SK-N-SH treated with all-trans-retinoic acid at 6 μM for 48 hours (cell line): Measurements from ENCODE around the gene FBXO31.

ENCODE experiments used
- ATAC-seq: fragments of 200-7000 bp; cut with Tn5 transposase; 3 replicates; pipeline ENCODE4 v1.9.1; 2020; ENCODE audit warnings: mild to moderate bottlenecking, moderate library complexity
- ARNTL ChIP-seq: fragments of 450-650 bp; formaldehyde crosslinking; IDR thresholded peaks from 2 replicates; pipeline ENCODE4 v1.5.0; 2020; ENCODE audit warnings: low read depth, mild to moderate bottlenecking, moderate library complexity, borderline replicate concordance
- BACH2 ChIP-seq: fragments of 250-450 bp; sonication (Bioruptor Pico); IDR thresholded peaks from 2 replicates; pipeline ENCODE4 v1.9.0; 2021; ENCODE audit warnings: mild to moderate bottlenecking, borderline replicate concordance
- CSDC2 ChIP-seq: fragments of 250-450 bp; sonication (Bioruptor Pico); IDR thresholded peaks from 2 replicates; pipeline ENCODE4 v1.5.0; 2020; ENCODE audit warnings: mild to moderate bottlenecking, moderate library complexity
- ESRRG ChIP-seq: fragments of 250-450 bp; sonication (Bioruptor Pico); IDR thresholded peaks from 2 replicates; pipeline ENCODE4 v1.6.1; 2021; ENCODE audit warnings: mild to moderate bottlenecking
- ISL1 ChIP-seq: fragments of 250-450 bp; sonication (Bioruptor Pico); IDR thresholded peaks from 2 replicates; pipeline ENCODE4 v2.1.2; 2022; ENCODE audit warnings: mild to moderate bottlenecking, moderate library complexity
- OSR1 ChIP-seq: fragments of 250-450 bp; sonication (Bioruptor Pico); IDR thresholded peaks from 2 replicates; pipeline ENCODE4 v1.8.0; 2022; ENCODE audit warnings: moderate library complexity, mild to moderate bottlenecking, inconsistent platforms
- PPARA ChIP-seq: fragments of 250-450 bp; sonication (Bioruptor Pico); IDR thresholded peaks from 2 replicates; pipeline ENCODE4 v1.5.0; 2020; ENCODE audit warnings: mild to moderate bottlenecking, borderline replicate concordance
- RARB ChIP-seq: fragments of 250-450 bp; sonication (Bioruptor Pico); IDR thresholded peaks from 2 replicates; pipeline ENCODE4 v1.8.0; 2021; ENCODE audit warnings: mild to moderate bottlenecking, moderate library complexity
- SNAI2 ChIP-seq: fragments of 250-450 bp; sonication (Bioruptor Pico); IDR thresholded peaks from 2 replicates; pipeline ENCODE4 v1.5.0; 2020; ENCODE audit warnings: mild to moderate bottlenecking, moderate library complexity
- TCF4 ChIP-seq: fragments of 250-450 bp; sonication (Bioruptor Pico); IDR thresholded peaks from 2 replicates; pipeline ENCODE4 v1.8.0; 2021; ENCODE audit warnings: mild to moderate bottlenecking, moderate library complexity, borderline replicate concordance
- TOX ChIP-seq: fragments of 250-450 bp; sonication (Bioruptor Pico); IDR thresholded peaks from 2 replicates; pipeline ENCODE4 v1.8.0; 2021; ENCODE audit warnings: mild to moderate bottlenecking, moderate library complexity, borderline replicate concordance
- ZC3H10 ChIP-seq: fragments of 250-450 bp; sonication (Bioruptor Pico); IDR thresholded peaks from 2 replicates; pipeline ENCODE4 v1.5.1; 2021; ENCODE audit warnings: mild to moderate bottlenecking, moderate library complexity
- ZFP3 ChIP-seq: fragments of 250-450 bp; sonication (Bioruptor Pico); IDR thresholded peaks from 2 replicates; pipeline ENCODE4 v1.5.0; 2020; ENCODE audit warnings: mild to moderate bottlenecking, moderate library complexity
- ZNF565 ChIP-seq: fragments of 450-650 bp; formaldehyde crosslinking; conservative IDR thresholded peaks from 2 replicates; pipeline ENCODE4 v1.5.0; 2020; ENCODE audit warnings: low read depth, mild to moderate bottlenecking, moderate library complexity
- ZNF70 ChIP-seq: fragments of 450-650 bp; formaldehyde crosslinking; IDR thresholded peaks from 2 replicates; pipeline ENCODE4 v1.5.0; 2020; ENCODE audit warnings: mild to moderate bottlenecking, moderate library complexity
- ZNF8 ChIP-seq: fragments of 450-650 bp; formaldehyde crosslinking; IDR thresholded peaks from 2 replicates; pipeline ENCODE4 v1.5.0; 2020; ENCODE audit warnings: mild to moderate bottlenecking, moderate library complexity
- TF ChIP-seq, protein P1 (sequence below): fragments of 250-450 bp; sonication (Bioruptor Pico); IDR thresholded peaks from 2 replicates; pipeline ENCODE4 v1.5.1; 2020; ENCODE audit warnings: low read depth, mild to moderate bottlenecking, moderate library complexity
- TF ChIP-seq, protein P2 (sequence below): fragments of 250-450 bp; sonication (Bioruptor Pico); IDR thresholded peaks from 2 replicates; pipeline ENCODE4 v1.5.0; 2020; ENCODE audit warnings: mild to moderate bottlenecking, moderate library complexity
- TF ChIP-seq, protein P3 (sequence below): fragments of 250-450 bp; sonication (Bioruptor Pico); IDR thresholded peaks from 2 replicates; pipeline ENCODE4 v1.8.0; 2020; ENCODE audit warnings: mild to moderate bottlenecking, moderate library complexity, borderline replicate concordance

The FBXO31 gene

DNA sequence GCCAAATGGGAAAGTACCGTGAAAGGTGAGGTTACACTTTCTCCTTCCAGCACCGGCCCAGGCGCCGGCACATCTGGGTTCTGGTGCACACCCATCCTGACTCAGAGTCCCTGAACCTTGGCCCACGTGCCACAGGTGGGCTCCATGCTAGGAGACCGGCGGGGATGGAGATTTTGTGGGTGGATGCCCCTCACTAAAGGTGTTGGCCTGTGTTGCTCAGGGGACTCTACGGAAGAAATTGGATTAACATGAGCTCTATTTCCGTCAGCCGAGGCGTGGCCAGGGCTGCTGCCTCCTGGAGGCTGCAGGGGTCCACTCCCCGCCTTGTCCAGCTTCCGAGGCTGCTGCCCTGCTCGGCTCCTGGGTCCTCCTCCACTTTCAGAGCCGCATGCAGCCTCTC, 30.8 kb downstream of the FBXO31 start:
- TF ChIP-seq ESRRG (CRISPR knock-in tag), result no peak
- no peak for TF ChIP-seq ARNTL
- TF ChIP-seq BACH2 (CRISPR knock-in tag), result no peak
- no peak for TF ChIP-seq SNAI2
- TF ChIP-seq OSR1 (CRISPR knock-in tag), result no peak
- no peak for TF ChIP-seq ZC3H10 (CRISPR knock-in tag)
- TF ChIP-seq, all 23 proteins: peak for 0
- no peak for ATAC-seq

DNA sequence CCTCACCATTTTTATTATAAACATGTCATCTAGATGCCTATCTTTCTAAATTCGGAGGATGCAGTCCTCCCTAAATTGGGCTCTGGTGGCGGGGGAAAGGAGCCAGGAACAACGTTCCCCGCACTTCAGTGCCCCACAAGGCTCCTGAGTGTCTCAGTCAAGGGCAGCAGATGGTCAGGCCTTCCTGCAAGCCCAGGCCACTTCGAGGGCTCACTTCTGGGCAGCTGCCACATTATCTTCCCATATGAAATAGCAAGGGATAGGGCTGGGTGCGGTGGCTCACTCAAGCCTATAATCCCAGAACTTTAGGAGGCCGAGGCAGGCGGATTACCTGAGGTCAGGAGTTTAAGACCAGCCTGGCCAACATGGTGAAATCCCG, 32.3 kb downstream of the FBXO31 start:
- peak; percentile 56 for ATAC-seq

DNA sequence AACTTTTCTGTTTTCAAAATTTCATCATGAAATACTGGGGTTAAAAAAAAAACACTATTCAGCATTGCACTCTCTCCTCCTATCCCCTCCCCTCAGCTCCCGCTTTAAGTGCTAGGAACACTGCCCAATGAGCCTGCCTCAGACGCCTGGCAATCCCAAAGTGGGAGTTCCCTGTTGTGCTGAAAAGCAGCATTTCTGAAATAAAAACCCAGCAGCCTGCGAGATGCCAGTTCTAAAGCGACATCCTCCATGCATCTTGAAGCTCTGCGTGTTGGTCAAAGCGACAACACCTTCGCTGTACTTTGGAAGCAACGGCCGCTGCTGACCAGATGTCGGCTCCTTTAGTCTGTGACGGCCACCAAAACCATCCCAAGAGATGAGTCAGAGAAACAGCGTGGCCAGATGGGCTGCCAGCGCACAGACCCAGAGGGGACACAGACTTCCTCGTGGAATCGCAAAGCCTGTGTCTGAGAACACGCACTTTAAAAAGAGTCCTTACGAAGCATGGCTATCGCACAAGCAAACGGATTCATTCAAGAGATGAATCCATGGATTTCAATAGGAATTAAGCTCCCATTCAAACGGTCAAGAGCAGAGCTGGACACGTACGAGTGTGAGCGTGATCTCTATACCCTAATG, 32.8 kb downstream of the FBXO31 start:
- peak; percentile 77 for ATAC-seq
- TF ChIP-seq ESRRG (CRISPR knock-in tag) (no peak), TCF4 (CRISPR knock-in tag) (peak; percentile 84)

More for the DNA sequence above, 32.3 kb downstream of the FBXO31 start:
- TF ChIP-seq ZC3H10 (CRISPR knock-in tag) (no peak), ESRRG (CRISPR knock-in tag) (no peak), SNAI2 (no peak), PPARA (CRISPR knock-in tag) (no peak), ISL1 (no peak), ZNF8 (CRISPR knock-in tag) (no peak), TCF4 (CRISPR knock-in tag) (no peak), BACH2 (CRISPR knock-in tag) (no peak), ZFP3 (CRISPR knock-in tag) (no peak), OSR1 (CRISPR knock-in tag) (no peak), RARB (no peak), ZNF70 (CRISPR knock-in tag) (no peak), ARNTL (no peak), ZNF565 (CRISPR knock-in tag) (no peak), CSDC2 (no peak), TOX (CRISPR knock-in tag) (no peak)
- TF ChIP-seq, protein P1, sequence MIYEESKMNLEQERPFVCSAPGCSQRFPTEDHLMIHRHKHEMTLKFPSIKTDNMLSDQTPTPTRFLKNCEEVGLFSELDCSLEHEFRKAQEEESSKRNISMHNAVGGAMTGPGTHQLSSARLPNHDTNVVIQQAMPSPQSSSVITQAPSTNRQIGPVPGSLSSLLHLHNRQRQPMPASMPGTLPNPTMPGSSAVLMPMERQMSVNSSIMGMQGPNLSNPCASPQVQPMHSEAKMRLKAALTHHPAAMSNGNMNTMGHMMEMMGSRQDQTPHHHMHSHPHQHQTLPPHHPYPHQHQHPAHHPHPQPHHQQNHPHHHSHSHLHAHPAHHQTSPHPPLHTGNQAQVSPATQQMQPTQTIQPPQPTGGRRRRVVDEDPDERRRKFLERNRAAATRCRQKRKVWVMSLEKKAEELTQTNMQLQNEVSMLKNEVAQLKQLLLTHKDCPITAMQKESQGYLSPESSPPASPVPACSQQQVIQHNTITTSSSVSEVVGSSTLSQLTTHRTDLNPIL, result no peak
- TF ChIP-seq, protein P2, sequence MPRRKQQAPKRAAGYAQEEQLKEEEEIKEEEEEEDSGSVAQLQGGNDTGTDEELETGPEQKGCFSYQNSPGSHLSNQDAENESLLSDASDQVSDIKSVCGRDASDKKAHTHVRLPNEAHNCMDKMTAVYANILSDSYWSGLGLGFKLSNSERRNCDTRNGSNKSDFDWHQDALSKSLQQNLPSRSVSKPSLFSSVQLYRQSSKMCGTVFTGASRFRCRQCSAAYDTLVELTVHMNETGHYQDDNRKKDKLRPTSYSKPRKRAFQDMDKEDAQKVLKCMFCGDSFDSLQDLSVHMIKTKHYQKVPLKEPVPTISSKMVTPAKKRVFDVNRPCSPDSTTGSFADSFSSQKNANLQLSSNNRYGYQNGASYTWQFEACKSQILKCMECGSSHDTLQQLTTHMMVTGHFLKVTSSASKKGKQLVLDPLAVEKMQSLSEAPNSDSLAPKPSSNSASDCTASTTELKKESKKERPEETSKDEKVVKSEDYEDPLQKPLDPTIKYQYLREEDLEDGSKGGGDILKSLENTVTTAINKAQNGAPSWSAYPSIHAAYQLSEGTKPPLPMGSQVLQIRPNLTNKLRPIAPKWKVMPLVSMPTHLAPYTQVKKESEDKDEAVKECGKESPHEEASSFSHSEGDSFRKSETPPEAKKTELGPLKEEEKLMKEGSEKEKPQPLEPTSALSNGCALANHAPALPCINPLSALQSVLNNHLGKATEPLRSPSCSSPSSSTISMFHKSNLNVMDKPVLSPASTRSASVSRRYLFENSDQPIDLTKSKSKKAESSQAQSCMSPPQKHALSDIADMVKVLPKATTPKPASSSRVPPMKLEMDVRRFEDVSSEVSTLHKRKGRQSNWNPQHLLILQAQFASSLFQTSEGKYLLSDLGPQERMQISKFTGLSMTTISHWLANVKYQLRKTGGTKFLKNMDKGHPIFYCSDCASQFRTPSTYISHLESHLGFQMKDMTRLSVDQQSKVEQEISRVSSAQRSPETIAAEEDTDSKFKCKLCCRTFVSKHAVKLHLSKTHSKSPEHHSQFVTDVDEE (CRISPR knock-in tag), result no peak
- TF ChIP-seq, protein P3, sequence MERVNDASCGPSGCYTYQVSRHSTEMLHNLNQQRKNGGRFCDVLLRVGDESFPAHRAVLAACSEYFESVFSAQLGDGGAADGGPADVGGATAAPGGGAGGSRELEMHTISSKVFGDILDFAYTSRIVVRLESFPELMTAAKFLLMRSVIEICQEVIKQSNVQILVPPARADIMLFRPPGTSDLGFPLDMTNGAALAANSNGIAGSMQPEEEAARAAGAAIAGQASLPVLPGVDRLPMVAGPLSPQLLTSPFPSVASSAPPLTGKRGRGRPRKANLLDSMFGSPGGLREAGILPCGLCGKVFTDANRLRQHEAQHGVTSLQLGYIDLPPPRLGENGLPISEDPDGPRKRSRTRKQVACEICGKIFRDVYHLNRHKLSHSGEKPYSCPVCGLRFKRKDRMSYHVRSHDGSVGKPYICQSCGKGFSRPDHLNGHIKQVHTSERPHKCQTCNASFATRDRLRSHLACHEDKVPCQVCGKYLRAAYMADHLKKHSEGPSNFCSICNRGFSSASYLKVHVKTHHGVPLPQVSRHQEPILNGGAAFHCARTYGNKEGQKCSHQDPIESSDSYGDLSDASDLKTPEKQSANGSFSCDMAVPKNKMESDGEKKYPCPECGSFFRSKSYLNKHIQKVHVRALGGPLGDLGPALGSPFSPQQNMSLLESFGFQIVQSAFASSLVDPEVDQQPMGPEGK (CRISPR knock-in tag), result no peak

DNA sequence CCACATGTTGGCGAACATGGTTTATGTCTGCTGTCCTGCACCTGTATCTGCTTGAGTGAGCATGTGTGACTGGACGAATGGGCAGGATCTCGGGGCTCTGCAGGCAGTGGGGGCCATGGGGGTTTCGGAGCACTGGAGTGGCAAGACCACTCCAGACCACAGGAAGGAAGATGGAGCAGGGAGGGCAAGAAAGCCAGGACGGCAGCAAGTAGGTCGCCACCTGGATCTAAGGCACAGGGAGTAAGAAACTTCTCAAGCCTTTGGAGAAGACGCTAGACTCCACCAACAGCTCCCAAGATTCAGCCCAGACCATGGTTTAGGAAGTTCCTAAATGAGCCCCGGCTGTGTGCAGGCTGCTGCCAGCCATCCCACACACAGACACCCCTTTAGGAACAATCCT, 33.5 kb downstream of the FBXO31 start:
- TF ChIP-seq, protein P1, result no peak
- TF ChIP-seq TCF4 (CRISPR knock-in tag), result no peak
- TF ChIP-seq, protein P3 (CRISPR knock-in tag), result no peak
- no peak for ATAC-seq
